ENCODE results near the gene MYH13. TPM values are rescaled to one million over a fixed set of nuclear protein-coding genes. Genes with fewer than 3 reads are reported as not detected.

Gene MYH13
- total RNA-seq, 1 donor from 2014 or later = 0.16 TPM

GRCh38 chr17:10262451-10262850, 110.4 kb downstream of the MYH13 start:
- DNase-seq (ENCODE audit: low read depth) = no peak

- no peak for DNase-seq (ENCODE audit: low read depth)
These were observed 111.7 kb downstream of the MYH13 start for GRCh38 chr17:10261098-10261497.

- DNase-seq (ENCODE audit: low read depth) = no peak
These were observed 121.4 kb downstream of the MYH13 start for GRCh38 chr17:10251212-10251948.

Other genes with a start within 250 kb of the MYH13 start
- gene GAS7, start 174.4 kb downstream of the MYH13 start, total RNA-seq = 0.08 and 0.16 TPM in 2 replicates
- 715 and 853 TPM in 2 replicates for gene MYH8, start 48.9 kb upstream of the MYH13 start, total RNA-seq
- gene MYH4, start 96.6 kb upstream of the MYH13 start, total RNA-seq = not detected in 2 replicates
- gene MYH1, start 145.5 kb upstream of the MYH13 start, total RNA-seq = 0.36 and 1.8 TPM in 2 replicates
- 17.2 and 32.5 TPM in 2 replicates for gene MYH2, start 176.7 kb upstream of the MYH13 start, total RNA-seq

Measured in myocyte (in vitro differentiated cells).